Measurements from ENCODE around the gene TBC1D22A. TPM values are rescaled to one million over a fixed set of nuclear protein-coding genes. Genes with fewer than 3 reads are reported as not detected.

TBC1D22A gene
- total and polyA plus RNA-seq, 4 donors = 4.1 to 12.4 (median 8.4) TPM

DNA sequence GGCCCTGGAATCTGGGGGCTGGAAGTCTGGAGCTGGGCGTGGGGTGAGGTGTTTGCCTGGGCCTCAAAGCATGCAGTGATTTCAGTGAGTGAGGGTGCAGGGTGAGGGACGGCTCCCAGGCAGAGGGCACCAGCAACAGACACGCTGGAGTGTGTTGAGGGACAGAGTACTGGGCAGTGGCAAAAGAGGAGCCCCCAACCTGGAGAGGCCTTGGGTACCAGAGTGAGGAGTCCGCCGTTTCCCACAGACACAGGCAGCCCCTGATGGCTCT lies 12.0 kb upstream of the TBC1D22A start:
- Histone ChIP-seq H3K36me3 (ENCODE audit: control insufficient read depth in 4 of 4, insufficient read depth in 3 of 4, low read depth in 1 of 4, low read length in 3 of 4) (no peaks in the 10 kb centered on the region), H3K27me3 (ENCODE audit: control insufficient read depth in 4 of 4, insufficient read depth in 4 of 4, low read length in 3 of 4) (no peaks in the 10 kb centered on the region), H3K4me3 (ENCODE audit: low read depth in 1 of 3, low read length in 3 of 3) (no peak overlapping the region), H3K9ac (ENCODE audit: low read depth in 1 of 2, low read length in 2 of 2) (no peak overlapping the region), H3K9me3 (ENCODE audit: control insufficient read depth in 4 of 4, low read length in 3 of 4) (no peaks in the 10 kb centered on the region), H3K4me1 (ENCODE audit: control insufficient read depth in 4 of 4, insufficient read depth in 4 of 4, low read length in 3 of 4) (peaks cover 30 to 57% (median 43%) of the 10 kb centered on the region in 4 donors), H3K27ac (ENCODE audit: low read depth in 1 of 2, low read length in 2 of 2) (peak overlapping the region; percentile 49 to 75)
- WGBS = 89% methylated on average over 5 of the region's 5 CpGs
- no peak for TF ChIP-seq HNF4G (IDR thresholded peaks at IDR 0.05)
- TF ChIP-seq, protein P1, sequence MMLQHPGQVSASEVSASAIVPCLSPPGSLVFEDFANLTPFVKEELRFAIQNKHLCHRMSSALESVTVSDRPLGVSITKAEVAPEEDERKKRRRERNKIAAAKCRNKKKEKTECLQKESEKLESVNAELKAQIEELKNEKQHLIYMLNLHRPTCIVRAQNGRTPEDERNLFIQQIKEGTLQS (IDR thresholded peaks at IDR 0.05) = no peak
- no peak for TF ChIP-seq YY1 (IDR thresholded peaks at IDR 0.05)
- no peak for TF ChIP-seq GABPA (IDR thresholded peaks at IDR 0.05 in 1 of 2, conservative IDR thresholded peaks at IDR 0.05 in 1 of 2)
- TF ChIP-seq TAF1 (conservative IDR thresholded peaks at IDR 0.05) = no peak
- TF ChIP-seq, protein P2, sequence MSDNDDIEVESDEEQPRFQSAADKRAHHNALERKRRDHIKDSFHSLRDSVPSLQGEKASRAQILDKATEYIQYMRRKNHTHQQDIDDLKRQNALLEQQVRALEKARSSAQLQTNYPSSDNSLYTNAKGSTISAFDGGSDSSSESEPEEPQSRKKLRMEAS (IDR thresholded peaks at IDR 0.05) = no peak
- TF ChIP-seq, protein P3, sequence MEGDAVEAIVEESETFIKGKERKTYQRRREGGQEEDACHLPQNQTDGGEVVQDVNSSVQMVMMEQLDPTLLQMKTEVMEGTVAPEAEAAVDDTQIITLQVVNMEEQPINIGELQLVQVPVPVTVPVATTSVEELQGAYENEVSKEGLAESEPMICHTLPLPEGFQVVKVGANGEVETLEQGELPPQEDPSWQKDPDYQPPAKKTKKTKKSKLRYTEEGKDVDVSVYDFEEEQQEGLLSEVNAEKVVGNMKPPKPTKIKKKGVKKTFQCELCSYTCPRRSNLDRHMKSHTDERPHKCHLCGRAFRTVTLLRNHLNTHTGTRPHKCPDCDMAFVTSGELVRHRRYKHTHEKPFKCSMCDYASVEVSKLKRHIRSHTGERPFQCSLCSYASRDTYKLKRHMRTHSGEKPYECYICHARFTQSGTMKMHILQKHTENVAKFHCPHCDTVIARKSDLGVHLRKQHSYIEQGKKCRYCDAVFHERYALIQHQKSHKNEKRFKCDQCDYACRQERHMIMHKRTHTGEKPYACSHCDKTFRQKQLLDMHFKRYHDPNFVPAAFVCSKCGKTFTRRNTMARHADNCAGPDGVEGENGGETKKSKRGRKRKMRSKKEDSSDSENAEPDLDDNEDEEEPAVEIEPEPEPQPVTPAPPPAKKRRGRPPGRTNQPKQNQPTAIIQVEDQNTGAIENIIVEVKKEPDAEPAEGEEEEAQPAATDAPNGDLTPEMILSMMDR (IDR thresholded peaks at IDR 0.05; ENCODE audit: low read depth, low read length, missing input control) = no peak
- TF ChIP-seq NR2F2 (IDR thresholded peaks at IDR 0.05) = no peak
- TF ChIP-seq, protein P4, sequence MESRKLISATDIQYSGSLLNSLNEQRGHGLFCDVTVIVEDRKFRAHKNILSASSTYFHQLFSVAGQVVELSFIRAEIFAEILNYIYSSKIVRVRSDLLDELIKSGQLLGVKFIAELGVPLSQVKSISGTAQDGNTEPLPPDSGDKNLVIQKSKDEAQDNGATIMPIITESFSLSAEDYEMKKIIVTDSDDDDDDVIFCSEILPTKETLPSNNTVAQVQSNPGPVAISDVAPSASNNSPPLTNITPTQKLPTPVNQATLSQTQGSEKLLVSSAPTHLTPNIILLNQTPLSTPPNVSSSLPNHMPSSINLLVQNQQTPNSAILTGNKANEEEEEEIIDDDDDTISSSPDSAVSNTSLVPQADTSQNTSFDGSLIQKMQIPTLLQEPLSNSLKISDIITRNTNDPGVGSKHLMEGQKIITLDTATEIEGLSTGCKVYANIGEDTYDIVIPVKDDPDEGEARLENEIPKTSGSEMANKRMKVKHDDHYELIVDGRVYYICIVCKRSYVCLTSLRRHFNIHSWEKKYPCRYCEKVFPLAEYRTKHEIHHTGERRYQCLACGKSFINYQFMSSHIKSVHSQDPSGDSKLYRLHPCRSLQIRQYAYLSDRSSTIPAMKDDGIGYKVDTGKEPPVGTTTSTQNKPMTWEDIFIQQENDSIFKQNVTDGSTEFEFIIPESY (IDR thresholded peaks at IDR 0.05) = no peak
- no peak for TF ChIP-seq FOXA1 (IDR thresholded peaks at IDR 0.05)
- no peak for TF ChIP-seq FOXA2 (IDR thresholded peaks at IDR 0.05)
- TF ChIP-seq HNF4A (conservative IDR thresholded peaks at IDR 0.05) = no peak
- TF ChIP-seq SP1 (IDR thresholded peaks at IDR 0.05) = no peak
- TF ChIP-seq, protein P5, sequence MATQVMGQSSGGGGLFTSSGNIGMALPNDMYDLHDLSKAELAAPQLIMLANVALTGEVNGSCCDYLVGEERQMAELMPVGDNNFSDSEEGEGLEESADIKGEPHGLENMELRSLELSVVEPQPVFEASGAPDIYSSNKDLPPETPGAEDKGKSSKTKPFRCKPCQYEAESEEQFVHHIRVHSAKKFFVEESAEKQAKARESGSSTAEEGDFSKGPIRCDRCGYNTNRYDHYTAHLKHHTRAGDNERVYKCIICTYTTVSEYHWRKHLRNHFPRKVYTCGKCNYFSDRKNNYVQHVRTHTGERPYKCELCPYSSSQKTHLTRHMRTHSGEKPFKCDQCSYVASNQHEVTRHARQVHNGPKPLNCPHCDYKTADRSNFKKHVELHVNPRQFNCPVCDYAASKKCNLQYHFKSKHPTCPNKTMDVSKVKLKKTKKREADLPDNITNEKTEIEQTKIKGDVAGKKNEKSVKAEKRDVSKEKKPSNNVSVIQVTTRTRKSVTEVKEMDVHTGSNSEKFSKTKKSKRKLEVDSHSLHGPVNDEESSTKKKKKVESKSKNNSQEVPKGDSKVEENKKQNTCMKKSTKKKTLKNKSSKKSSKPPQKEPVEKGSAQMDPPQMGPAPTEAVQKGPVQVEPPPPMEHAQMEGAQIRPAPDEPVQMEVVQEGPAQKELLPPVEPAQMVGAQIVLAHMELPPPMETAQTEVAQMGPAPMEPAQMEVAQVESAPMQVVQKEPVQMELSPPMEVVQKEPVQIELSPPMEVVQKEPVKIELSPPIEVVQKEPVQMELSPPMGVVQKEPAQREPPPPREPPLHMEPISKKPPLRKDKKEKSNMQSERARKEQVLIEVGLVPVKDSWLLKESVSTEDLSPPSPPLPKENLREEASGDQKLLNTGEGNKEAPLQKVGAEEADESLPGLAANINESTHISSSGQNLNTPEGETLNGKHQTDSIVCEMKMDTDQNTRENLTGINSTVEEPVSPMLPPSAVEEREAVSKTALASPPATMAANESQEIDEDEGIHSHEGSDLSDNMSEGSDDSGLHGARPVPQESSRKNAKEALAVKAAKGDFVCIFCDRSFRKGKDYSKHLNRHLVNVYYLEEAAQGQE (IDR thresholded peaks at IDR 0.05) = no peak
- no peak for TF ChIP-seq RAD21 (IDR thresholded peaks at IDR 0.05)
- TF ChIP-seq RXRA (IDR thresholded peaks at IDR 0.05) = no peak
- no peak for DNase-seq (ENCODE audit: low spot score)

DNA sequence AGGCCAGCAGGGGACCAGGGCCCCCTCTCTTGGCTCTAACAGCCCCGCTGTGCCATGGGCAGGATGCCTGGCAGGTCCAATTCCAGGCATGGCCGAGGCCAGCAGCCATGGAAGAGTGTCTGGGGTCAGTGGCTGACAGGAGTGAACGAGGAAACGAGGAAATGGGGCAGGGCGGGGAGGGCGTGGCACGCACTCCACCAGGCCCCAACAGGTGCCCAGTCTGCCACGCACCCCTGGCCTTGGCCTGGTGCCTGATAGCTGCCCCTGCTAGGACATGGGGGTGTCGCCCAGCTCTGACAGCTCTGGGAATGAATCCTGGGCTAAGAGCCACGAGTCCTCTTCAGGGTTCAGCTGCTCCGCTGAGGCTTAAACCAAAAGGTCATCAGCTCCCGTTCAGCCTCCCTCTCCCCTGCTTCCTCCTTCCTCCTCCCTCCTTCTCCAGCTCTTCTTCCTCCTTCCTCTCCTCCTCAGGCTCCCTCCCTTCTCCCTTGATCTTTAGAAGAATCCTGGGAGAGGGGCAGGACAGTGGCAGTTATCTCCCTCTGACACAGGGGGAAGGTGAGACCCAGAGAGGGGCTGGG lies 11.5 kb upstream of the TBC1D22A start:
- Histone ChIP-seq H3K36me3 (ENCODE audit: control insufficient read depth in 4 of 4, insufficient read depth in 3 of 4, low read depth in 1 of 4, low read length in 3 of 4) (no peaks in the 10 kb centered on the region), H3K27me3 (ENCODE audit: control insufficient read depth in 4 of 4, insufficient read depth in 4 of 4, low read length in 3 of 4) (no peaks in the 10 kb centered on the region), H3K9me3 (ENCODE audit: control insufficient read depth in 4 of 4, low read length in 3 of 4) (no peaks in the 10 kb centered on the region), H3K27ac (ENCODE audit: low read depth in 1 of 2, low read length in 2 of 2) (peak overlapping the region; percentile 49 to 75), H3K9ac (ENCODE audit: low read depth in 1 of 2, low read length in 2 of 2) (no peak overlapping the region), H3K4me3 (ENCODE audit: low read depth in 1 of 3, low read length in 3 of 3) (no peak overlapping the region), H3K4me1 (ENCODE audit: control insufficient read depth in 4 of 4, insufficient read depth in 4 of 4, low read length in 3 of 4) (peaks cover 30 to 57% (median 43%) of the 10 kb centered on the region in 4 donors)
- no peak for DNase-seq (ENCODE audit: low spot score)
- 46% methylated on average over 12 of the region's 12 CpGs for WGBS
- TF ChIP-seq EGR1 (IDR thresholded peaks at IDR 0.05; ENCODE audit: low read depth in 2 of 2) = no peak
- TF ChIP-seq FOXA1 (IDR thresholded peaks at IDR 0.05) = no peak
- no peak for TF ChIP-seq SP1 (IDR thresholded peaks at IDR 0.05)
- TF ChIP-seq, protein P5 (IDR thresholded peaks at IDR 0.05) = no peak
- TF ChIP-seq NR2F2 (IDR thresholded peaks at IDR 0.05) = no peak
- no peak for TF ChIP-seq GABPA (IDR thresholded peaks at IDR 0.05 in 1 of 2, conservative IDR thresholded peaks at IDR 0.05 in 1 of 2)
- TF ChIP-seq JUND (IDR thresholded peaks at IDR 0.05) = no peak
- TF ChIP-seq, protein P2 (IDR thresholded peaks at IDR 0.05) = no peak
- TF ChIP-seq RXRA (IDR thresholded peaks at IDR 0.05) = peak in 1 of 2 donors; percentile 43
- peak in 1 of 2 donors; percentile 22 for TF ChIP-seq HNF4A (conservative IDR thresholded peaks at IDR 0.05)
- TF ChIP-seq RAD21 (IDR thresholded peaks at IDR 0.05) = no peak
- TF ChIP-seq TAF1 (conservative IDR thresholded peaks at IDR 0.05) = no peak
- no peak for TF ChIP-seq FOXA2 (IDR thresholded peaks at IDR 0.05)
